GM08714 (cell line): ENCODE data around the gene ARIH2.
"Not testable (repeated sequence)": the region's sequence is repeated elsewhere in the genome, so short reads cannot be mapped to it uniquely, and the experiment has no call there.

Experiments used
- H3K4me3 ChIP-seq: fragments of 200-500 bp; sonication (Bioruptor generic); 2 replicates; pipeline ENCODE4 v1.5.1; 2014; ENCODE audit warnings: mild to moderate bottlenecking, low read length, inconsistent platforms
- ZNF274 ChIP-seq: IDR thresholded peaks from 2 replicates; pipeline ENCODE4 v1.6.1; 2012; ENCODE audit warnings: mild to moderate bottlenecking, low read depth, low read length

The ARIH2 gene

GRCh38 chr3:48918388-48919214 is at the start of gene ARIH2:
ARIH2 (plus strand) TSS chr3:48918842; CDS start chr3:48927559, 8,717 bp downstream.
- H3K4me3 ChIP-seq = peak within 1 kb of the TSS; percentile 93
- TF ChIP-seq ZNF274 = no peak

DNA sequence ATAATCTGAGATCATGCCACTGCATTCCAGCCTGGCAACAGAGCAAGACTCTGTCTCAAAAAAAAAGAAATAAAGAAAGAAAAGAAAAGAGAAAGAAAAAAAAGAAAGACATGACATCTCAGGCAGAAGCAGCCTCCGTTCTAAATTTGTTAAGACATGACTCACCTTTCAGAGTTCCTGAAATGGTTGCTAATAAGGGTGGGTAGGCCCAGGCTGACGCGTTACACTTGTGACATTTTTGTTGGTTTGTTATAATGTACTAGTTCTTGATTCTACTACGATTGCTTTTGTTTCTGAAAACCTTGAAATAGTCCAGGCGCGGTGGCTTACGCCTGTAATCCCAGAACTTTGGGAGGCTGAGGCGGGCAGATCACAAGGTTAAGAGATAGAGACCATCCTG is 41.0 kb upstream of the ARIH2 start:
- no peak for TF ChIP-seq ZNF274

GRCh38 chr3:48879307-48879993 is 39.2 kb upstream of the ARIH2 start:
- TF ChIP-seq ZNF274 = no peak

More for the DNA sequence above, 41.0 kb upstream of the ARIH2 start:
- H3K4me3 ChIP-seq = no peak overlapping the region

DNA sequence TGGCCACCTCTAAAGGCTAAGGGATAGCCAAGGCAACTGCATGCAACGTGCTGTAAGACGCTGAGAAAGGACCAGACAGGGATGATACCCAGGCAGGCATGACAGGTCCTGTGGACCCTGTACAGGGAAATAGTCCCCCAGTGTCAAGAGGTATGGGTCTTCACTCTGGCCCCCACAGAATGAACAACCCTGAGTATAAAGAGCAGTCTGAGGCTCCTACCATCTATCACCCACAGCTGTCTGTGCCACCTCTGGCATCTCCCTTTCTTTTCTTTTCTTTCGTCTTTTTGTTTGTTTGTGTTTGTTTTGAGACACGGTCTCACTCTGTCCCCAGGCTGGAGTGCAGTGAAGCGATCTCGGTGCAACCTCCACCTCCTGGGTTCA is 38.7 kb upstream of the ARIH2 start:
- TF ChIP-seq ZNF274 = no peak
- no peak overlapping the region for H3K4me3 ChIP-seq

More at GRCh38 chr3:48879307-48879993, 39.2 kb upstream of the ARIH2 start:
- H3K4me3 ChIP-seq = no peak overlapping the region

DNA sequence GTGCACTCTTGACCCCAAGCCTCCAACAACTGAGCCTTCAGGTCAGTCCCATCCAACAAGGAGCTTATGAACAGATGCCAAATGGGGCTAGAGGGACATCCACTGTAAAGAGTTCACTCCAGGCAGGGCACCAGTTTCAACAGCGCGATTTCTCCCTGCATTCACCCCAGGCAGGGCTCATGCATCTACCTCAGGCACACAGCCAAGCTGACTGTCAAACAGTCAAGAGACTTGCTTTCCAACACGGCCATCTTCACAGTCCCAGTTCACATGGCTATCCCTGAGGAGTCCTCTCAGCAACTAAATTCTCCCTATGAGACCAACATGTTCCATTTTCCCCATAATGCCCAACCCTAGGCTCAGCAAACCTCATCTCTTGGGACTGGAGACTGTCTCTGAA is 37.6 kb upstream of the ARIH2 start:
- no peak for TF ChIP-seq ZNF274
- no peak overlapping the region for H3K4me3 ChIP-seq

GRCh38 chr3:48881652-48882114 is 37.0 kb upstream of the ARIH2 start:
- no peak overlapping the region for H3K4me3 ChIP-seq
- TF ChIP-seq ZNF274 = no peak

DNA sequence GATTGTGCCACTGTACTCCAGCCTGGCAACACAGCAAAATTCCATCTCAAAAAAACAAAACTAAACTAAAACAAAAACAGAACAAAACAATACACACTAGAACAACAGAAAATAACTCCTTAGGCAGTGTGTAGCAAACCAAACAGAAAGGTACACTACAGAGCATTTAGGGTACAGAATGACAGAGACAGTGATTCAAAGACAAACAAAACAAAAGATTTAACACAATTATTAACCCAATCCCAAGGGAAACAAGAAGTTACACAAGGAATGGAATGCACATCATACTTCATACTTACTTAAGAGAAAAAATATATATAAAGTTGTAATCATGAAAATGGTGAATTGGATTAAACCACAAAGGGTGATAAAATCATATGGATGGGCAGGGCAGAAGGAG is 32.9 kb upstream of the ARIH2 start:
- no peak for TF ChIP-seq ZNF274
- H3K4me3 ChIP-seq = no peak overlapping the region

DNA sequence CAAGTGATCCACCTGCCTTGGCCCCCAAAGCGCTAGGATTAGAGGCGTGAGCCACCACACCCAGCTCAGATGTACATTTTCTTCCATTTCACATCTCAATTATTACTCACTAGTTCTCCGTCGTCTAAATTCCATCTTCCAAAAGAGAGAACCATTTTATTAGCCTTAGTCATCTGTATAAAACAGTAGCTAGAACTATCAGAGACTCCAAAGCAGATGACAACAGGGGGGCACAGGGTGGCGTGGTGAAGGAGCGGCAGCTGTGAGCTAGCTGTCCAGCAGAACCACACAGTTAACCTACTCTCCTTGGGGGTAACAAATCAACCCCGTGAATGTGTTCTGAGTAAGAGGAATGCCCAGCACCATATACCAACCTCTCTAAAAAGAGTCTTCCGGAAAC is 27.0 kb upstream of the ARIH2 start:
- H3K4me3 ChIP-seq = no peak overlapping the region
- TF ChIP-seq ZNF274 = no peak

DNA sequence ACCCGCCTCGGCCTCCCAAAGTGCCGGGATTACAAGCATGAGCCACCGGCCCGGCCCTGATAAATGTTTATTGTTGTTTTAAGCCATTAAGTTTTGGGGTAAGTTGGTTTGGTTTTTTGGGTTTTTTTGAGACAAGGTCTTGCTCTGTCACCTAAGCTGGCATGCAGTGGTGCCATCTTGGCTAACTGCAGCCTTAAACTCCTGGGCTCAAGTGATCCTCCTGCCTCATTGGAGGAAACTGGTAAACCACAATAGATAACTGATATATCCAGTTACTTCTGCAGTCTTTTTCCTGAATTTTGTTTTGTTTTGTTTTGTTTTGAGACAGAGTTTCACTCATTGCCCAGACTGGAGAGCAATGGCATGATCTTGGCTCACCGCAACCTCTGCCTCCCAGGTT is 24.1 kb upstream of the ARIH2 start:
- H3K4me3 ChIP-seq = no peak overlapping the region
- no peak for TF ChIP-seq ZNF274

DNA sequence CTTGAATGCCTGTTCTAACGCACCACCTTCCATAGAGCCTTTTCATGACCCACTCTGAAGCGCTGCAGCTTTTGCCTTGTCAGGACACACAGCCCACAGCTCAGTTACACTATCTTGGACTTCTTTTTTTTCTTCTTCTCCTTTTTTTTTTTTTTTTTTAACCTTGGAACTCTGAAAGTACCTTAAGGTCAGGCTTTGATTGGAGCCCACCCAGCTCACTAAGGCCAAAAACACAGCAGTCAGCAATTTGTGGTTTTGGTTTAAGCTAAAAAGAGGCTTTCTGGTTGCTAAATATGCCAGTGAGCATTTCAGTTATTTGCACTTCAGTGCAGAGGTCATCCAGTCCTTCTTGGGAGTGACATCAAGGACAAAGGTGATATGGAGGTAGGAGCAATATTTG is 21.7 kb upstream of the ARIH2 start:
- H3K4me3 ChIP-seq = no peak overlapping the region
- TF ChIP-seq ZNF274 = no peak

DNA sequence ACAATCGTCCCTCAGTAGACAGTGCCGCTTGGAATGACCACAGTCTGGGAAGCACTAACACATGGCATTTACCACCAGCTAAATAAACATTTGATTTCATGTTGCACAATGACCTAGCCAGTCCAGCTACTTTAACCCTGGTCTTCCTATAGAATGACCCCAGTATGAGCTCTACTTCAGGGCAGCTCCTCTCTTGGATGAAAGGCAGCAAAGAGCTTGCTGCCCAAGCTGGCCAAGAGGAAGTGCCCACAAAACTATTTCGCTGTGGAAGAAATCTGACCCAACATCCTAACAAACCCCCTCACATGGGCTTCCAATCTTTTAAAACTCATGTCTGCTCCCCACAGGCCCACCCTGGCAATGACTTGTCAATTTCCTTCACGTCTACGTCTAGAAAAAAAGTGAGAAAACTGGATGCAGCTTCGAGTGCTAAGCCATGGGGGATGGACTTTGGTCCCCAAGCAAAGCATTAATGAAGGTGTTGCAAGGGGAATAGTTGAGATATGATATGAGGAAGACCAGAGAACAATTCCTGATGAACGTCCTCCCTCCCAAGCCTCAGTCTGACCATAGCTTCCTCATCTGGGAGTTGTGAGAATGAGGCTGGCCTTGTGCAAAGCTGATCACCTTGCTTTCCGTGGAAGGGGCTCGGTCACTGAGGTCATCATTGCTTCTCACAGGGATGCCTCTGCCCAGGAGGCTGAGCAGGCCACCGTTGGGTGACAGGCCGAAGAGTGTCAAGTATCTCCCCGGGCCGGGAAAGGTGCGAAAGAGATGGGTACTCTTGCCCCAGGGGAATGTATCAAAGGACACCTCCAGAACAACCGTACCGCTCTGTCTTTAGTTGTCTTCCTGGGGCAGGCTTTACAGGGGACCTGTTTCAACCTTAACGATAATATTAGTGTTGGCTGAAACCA is 20.9 kb upstream of the ARIH2 start:
- H3K4me3 ChIP-seq = peak overlapping the region; percentile 65
- no peak for TF ChIP-seq ZNF274

DNA sequence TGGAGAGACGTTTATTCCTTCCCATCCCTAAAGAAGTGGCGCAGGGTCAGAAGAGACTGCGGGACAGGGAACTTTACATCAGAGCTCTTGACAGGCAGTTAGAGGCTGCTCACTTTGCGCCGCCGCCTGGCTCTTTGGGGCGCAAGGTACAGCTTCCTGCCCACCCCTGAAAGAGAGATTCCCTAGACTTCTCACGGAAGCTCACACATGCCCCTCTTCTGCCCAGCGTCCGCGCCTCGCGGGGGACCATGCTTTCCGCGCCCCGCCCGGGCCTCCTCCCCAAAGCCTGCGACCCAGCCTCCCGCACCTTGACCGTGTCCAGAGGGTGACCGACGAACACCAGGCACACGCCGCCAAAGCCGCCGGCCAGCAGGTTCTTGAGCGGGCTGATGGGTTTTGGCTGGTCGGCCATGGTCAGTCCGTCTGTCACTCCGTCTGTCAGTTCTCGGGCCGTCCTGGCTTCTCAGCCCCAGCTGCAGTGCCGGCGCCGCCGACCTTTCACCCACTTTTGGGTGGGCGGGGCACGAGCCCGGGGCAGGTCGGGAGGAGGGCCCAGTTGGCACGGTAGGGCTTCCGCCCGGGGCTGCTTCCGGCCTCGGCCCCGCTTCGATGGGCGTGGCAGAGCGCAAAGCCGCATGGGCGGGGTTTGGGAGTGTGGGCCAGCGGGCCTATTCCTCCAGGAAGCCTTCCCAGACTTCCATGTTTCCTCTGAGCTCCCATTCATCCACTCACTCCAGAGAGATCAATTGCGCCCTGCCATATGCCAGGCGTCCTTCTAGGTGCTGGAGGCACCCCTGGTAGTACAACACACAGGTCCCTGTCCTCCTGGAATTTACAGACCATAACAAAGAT is 20.0 kb upstream of the ARIH2 start, which contains the start of gene SLC25A20:
SLC25A20 (minus strand) TSS at position 500 of the 852 bp plus-strand sequence; CDS start at position 412, 88 bp downstream.
- TF ChIP-seq ZNF274 = no peak
- H3K4me3 ChIP-seq = peak within 1 kb of the TSS; percentile 65

DNA sequence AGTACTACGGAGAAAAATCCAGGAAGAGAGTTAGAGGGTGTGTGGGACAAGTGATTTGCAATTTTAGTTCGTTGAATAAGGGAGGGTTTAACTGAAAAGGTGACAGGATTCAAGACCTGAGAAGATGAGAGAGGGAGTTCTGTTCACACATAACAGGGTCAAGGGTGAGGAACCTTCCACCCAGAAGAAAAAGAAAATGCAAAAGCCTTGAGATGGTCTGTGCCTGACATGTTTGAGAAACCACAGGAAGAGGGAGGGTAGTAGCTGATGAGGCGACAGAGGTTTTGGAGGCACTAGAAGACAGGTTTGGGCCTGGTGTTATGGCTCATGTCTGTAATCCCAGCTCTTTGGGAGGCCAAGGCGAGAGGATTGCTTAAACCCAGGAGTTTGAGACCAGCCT is 19.4 kb upstream of the ARIH2 start:
- H3K4me3 ChIP-seq = peak overlapping the region; percentile 26; the same call in 1 of the 2 replicates
- TF ChIP-seq ZNF274 = no peak

DNA sequence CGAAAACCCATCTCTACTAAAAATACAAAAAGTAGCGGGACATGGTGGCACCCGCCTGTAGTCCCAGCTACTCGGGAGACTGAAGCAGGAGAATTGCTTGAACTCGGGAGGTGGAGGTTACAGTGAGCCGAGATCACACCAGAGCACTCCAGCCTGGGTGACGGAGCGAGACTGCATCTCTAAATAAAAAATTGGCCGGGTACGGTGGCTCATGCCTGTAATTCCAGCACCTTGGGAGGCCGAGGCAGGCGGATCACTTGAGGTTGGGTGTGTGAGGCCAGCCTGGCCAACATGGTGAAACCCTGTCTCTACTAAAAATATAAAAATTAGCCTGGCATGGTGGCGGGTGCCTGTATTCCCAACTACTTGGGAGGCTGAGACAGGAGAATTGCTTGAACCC is 11.6 kb upstream of the ARIH2 start:
- not testable (repeated sequence) for H3K4me3 ChIP-seq
